Fibroblast of skin of abdomen (primary cell): ENCODE results near the gene NEAT1.
A peak's percentile ranks its signal among the peaks of the same experiment; 100 is the strongest.

ENCODE experiments used
- DNase-seq: peaks from one replicate; pipeline ENCODE4 v3.0.0-alpha.2; 2013

The NEAT1 gene

GRCh38 chr11:65486570-65487466 lies 64.2 kb downstream of the NEAT1 start:
- DNase-seq, result no peak

DNA sequence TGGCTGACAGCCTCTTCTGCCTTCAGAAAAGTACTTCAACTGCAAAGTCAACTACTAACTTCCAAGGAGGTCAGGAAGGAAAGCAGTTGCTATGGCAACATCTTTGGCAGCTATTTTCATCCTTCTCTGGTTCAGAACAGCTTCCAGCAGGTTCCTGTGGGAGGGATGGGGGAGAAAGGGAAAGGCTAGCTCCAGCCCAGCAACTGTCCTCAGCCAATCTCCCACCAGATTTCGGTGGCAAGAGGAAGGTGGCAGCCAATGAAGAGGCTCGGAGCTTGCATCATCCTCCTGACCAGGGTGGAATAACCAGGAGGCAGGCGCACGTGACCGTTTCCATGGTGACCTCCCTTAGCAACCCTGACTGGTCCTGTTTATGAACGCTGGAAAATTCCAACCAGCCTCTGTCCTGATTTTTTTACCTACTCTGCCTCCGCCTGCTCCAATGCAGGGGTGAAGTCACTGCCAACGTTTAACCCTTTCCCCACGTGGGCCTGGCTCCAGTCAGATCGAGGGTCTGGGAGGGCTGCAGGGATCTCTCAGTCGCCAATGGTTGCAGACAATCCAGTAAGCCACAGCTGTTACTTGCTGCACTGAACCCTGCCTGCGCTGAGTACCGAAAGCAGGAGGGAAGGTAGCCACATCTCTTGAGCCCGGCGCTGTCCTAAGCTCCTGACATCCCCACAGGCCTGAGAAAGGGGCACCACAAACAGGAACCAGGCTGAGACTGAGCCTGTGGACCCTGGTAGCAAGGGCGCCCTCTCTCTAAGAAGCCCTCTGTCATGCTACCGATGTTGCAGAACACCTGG lies 65.1 kb downstream of the NEAT1 start:
- DNase-seq, result peak; percentile 100

GRCh38 chr11:65488273-65489034 lies 65.9 kb downstream of the NEAT1 start:
- DNase-seq, result peak; percentile 32

GRCh38 chr11:65489035-65489705 lies 66.6 kb downstream of the NEAT1 start:
- peak; percentile 75 for DNase-seq

DNA sequence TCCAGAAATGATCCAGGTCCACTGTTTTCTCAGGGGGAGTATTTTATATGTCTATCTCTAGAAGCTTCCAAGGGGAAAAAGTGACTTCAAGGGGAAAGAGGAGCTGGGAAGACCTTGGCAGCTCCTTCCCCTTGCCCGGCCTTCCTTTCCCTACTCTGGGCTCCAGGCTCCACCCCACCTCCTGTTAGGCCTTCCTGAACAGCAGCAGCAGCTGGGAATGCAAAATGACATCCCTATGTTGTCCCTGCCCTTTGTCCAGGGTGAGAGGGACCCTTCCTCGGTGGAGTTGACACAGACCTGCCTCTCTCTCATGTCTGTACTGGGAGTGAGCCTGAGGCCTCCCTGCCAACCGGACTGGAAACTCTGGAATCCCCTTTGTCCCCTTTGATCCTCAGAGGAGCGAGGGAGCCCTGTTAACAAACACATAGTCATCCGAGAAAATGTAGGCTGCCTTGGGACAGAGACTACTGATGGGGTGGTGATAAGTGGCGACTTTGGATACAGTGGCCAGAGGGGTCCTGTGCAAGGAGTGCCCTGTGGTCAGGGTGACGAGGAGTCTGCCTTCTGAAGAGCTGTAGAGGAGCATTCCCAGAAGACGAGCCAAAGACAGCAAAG lies 67.2 kb downstream of the NEAT1 start:
- peak; percentile 25 for DNase-seq

GRCh38 chr11:65491163-65491465 lies 68.5 kb downstream of the NEAT1 start:
- no peak for DNase-seq

DNA sequence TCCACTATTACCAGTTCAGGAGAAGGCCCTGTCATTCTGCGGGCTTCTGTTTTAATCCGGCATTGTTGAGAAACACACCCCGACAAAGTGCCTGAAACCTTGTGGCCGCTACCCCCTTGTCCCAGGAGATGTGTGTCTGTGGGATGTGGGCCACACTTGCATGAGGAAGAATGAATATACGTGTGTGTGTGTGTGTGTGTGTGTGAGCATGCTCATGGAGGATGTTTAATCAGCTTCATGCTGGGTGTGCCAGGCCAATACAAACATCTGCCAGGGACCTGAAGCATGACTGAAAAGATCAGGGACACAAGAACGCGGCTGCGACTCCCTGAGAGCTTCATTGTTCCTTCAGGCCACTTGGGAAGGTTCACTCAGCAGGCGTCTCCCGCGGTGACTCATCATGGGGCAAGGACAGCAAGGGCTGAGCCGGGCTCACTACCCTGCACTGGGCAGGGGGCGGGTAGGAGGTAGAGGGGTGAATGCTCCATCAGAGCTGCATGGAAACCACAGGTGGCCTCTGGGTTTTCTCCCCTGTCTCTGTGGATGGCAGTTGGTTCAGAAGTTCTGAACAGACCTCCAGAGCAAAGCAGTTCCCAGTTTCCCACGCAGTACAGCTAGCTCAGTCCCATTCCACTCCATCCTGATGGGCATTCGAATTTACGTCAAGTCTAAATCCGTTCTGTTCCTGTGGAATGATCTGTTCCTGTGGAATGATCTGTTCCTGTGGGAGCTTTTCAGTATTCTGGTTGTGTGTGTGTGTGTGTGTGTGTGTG lies 69.2 kb downstream of the NEAT1 start:
- DNase-seq, result peak; percentile 94

DNA sequence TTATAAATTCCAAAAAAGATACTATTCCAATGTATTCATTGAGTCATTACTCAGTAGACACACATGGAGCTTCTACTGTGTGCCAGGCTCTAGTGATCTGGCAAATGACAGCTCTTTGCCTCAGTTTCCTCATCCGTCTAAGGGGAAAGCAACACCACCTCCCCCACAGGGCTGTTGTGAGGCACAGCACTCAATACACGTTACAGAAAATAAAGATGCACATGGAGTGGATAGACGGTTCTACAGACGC lies 69.7 kb downstream of the NEAT1 start:
- no peak for DNase-seq

- DNase-seq, result peak; percentile 80
Measured at GRCh38 chr11:65492637-65493366, 70.2 kb downstream of the NEAT1 start.

GRCh38 chr11:65493367-65494176 lies 71.0 kb downstream of the NEAT1 start:
- peak; percentile 94 for DNase-seq
